Renal cortical epithelial cell (primary cell): ENCODE measurements around the gene TMEM234. TPM values are rescaled to one million over a fixed set of nuclear protein-coding genes. Genes with fewer than 3 reads are reported as not detected.
A peak's percentile ranks its signal among the peaks of the same experiment; 100 is the strongest.

Experiments used
- DNase-seq: peaks from one replicate; pipeline ENCODE4 v3.0.0-alpha.2; 2011; ENCODE audit warnings: low read depth
- total RNA-seq: library from RNA; depleted of rRNA; stranded (reverse); fragments of >200 nt; gene quantifications from 2 replicates; pipeline ENCODE4 v1.2.3, GENCODE V29; 2014

Gene TMEM234
- total RNA-seq, 1 donor from 2014 or later = 19.8 TPM

DNA sequence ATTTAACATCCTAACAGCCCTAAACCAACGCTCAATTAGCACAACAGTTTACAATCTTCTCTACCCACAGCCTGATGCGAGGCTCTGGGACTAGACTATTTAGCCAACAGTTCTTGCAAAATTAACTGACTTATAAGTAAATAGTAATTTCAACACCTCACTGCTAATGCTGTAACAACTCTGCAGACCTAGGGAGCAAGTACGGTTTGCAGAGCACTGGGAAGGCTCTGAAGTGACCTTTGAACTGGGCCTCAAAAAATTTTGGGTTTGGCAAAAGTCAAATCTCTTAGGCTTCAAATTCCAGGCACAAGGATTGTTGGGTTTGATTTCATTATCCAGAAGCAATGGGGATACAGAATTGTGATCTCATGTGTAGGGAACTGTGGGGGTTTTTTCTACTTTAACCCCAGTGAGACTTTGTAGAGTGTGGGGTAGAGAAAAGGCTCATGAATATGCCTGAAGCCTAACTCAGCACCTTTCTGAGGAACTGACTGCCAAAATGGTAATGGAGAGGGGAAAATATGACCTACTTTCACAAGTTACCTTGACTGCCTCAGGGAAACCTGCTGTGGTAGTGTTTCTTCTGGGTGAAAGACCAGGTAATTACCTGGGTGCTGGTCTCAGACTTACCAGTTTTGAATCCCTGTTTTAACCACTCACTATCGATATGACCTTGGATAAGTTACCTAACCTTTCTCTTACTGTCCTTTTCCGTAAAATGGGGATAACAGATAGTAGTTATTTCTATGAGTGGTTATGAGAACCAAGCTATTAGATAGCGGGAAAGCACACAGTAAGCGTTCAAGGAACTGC, 43.6 kb downstream of the TMEM234 start:
- no peak for DNase-seq

DNA sequence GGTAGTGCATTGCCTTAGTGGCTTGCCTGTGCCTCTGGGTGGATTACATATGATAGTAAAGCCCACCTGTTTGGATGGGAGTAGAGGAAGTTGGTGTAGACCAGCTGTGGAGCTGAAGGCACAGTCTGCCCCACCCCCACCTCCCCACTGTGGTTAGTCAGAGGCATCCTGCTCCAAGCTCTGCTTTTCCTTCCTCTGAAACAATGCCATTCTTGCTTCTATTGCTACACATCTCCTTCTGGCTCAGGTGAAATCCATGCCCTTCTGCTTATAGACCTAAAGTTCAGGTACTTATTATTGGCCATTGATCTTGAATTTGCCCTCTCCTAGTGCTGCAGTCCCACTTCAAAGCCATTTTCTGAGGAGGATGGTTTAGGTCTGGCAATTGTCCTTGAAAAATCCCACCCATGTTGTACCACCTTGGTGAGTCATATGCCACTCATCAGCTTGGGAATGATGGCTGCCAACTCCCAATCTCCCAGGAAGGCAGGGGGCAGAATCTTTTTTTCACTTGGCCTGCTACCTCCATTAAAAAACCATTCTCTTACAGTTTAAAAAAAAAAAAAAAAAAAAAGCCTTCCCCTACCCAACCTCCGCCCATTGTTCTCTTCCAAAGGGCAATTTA, 49.4 kb downstream of the TMEM234 start:
- DNase-seq = peak; percentile 72

DNA sequence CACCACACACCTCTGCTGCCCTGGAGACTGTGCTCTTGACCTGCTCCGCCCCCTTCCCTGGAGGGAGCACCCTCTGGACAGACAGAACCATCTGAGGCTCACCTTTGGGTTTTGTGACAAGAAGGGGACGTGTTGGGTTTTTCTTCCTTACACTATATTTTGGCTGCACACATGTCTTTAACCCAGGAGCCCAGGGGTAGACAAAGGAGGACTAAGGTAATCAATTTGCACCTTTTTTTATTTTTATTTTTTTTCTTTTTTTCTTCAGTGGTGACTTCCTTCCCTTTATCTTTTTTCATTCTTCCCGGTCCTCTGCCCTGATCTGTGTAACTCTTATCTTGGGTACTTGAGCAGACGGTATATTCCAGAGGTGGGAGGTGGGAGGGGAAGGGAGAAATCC, 51.2 kb downstream of the TMEM234 start:
- no peak for DNase-seq

Other genes with a start within 250 kb of the TMEM234 start
- 49.0 and 118 TPM in 2 replicates for gene KHDRBS1, start 208.5 kb downstream of the TMEM234 start, total RNA-seq
- gene TMEM39B, start 149.4 kb downstream of the TMEM234 start, total RNA-seq = 3.1 and 4.7 TPM in 2 replicates
- gene KPNA6, start 114.3 kb downstream of the TMEM234 start, total RNA-seq = 43.1 and 67.9 TPM in 2 replicates
- 75.7 and 91.6 TPM in 2 replicates for gene TXLNA, start 42.7 kb downstream of the TMEM234 start, total RNA-seq
- gene CCDC28B, start 21.8 kb downstream of the TMEM234 start, total RNA-seq = 6.9 and 12.7 TPM in 2 replicates
- 0.87 and 2.1 TPM in 2 replicates for gene IQCC, start 16.7 kb downstream of the TMEM234 start, total RNA-seq
- gene DCDC2B, start 13.3 kb downstream of the TMEM234 start, total RNA-seq = not detected in 2 replicates
- 283 and 504 TPM in 2 replicates for gene EIF3I, start 54 bp upstream of the TMEM234 start, total RNA-seq
- 0.20 TPM in 1 of 2 replicates, not detected in the other for gene FAM167B, start 24.9 kb upstream of the TMEM234 start, total RNA-seq
- gene LCK, start 28.9 kb upstream of the TMEM234 start, total RNA-seq = 0.10 and 0.69 TPM in 2 replicates
- gene HDAC1, start 69.7 kb upstream of the TMEM234 start, total RNA-seq = 113 and 117 TPM in 2 replicates
- 32.8 and 70.9 TPM in 2 replicates for gene MARCKSL1, start 113.9 kb upstream of the TMEM234 start, total RNA-seq
- 1.5 and 1.9 TPM in 2 replicates for gene FAM229A, start 140.1 kb upstream of the TMEM234 start, total RNA-seq
- gene TSSK3, start 140.2 kb upstream of the TMEM234 start, total RNA-seq = 0.20 TPM in 1 of 2 replicates, not detected in the other
- gene BSDC1, start 172.1 kb upstream of the TMEM234 start, total RNA-seq = 85.1 and 90.1 TPM in 2 replicates
- under 0.01 TPM in 1 of 2 replicates, not detected in the other for gene ZBTB8B, start 242.7 kb upstream of the TMEM234 start, total RNA-seq